Fibroblast of skin of right biceps (primary cell): ENCODE data around the gene FLT1.

Source experiments
- DNase-seq: peaks from one replicate; pipeline ENCODE4 v3.0.0-alpha.2; 2013

Gene FLT1, protein sequence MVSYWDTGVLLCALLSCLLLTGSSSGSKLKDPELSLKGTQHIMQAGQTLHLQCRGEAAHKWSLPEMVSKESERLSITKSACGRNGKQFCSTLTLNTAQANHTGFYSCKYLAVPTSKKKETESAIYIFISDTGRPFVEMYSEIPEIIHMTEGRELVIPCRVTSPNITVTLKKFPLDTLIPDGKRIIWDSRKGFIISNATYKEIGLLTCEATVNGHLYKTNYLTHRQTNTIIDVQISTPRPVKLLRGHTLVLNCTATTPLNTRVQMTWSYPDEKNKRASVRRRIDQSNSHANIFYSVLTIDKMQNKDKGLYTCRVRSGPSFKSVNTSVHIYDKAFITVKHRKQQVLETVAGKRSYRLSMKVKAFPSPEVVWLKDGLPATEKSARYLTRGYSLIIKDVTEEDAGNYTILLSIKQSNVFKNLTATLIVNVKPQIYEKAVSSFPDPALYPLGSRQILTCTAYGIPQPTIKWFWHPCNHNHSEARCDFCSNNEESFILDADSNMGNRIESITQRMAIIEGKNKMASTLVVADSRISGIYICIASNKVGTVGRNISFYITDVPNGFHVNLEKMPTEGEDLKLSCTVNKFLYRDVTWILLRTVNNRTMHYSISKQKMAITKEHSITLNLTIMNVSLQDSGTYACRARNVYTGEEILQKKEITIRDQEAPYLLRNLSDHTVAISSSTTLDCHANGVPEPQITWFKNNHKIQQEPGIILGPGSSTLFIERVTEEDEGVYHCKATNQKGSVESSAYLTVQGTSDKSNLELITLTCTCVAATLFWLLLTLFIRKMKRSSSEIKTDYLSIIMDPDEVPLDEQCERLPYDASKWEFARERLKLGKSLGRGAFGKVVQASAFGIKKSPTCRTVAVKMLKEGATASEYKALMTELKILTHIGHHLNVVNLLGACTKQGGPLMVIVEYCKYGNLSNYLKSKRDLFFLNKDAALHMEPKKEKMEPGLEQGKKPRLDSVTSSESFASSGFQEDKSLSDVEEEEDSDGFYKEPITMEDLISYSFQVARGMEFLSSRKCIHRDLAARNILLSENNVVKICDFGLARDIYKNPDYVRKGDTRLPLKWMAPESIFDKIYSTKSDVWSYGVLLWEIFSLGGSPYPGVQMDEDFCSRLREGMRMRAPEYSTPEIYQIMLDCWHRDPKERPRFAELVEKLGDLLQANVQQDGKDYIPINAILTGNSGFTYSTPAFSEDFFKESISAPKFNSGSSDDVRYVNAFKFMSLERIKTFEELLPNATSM (N-terminal part only)

DNA sequence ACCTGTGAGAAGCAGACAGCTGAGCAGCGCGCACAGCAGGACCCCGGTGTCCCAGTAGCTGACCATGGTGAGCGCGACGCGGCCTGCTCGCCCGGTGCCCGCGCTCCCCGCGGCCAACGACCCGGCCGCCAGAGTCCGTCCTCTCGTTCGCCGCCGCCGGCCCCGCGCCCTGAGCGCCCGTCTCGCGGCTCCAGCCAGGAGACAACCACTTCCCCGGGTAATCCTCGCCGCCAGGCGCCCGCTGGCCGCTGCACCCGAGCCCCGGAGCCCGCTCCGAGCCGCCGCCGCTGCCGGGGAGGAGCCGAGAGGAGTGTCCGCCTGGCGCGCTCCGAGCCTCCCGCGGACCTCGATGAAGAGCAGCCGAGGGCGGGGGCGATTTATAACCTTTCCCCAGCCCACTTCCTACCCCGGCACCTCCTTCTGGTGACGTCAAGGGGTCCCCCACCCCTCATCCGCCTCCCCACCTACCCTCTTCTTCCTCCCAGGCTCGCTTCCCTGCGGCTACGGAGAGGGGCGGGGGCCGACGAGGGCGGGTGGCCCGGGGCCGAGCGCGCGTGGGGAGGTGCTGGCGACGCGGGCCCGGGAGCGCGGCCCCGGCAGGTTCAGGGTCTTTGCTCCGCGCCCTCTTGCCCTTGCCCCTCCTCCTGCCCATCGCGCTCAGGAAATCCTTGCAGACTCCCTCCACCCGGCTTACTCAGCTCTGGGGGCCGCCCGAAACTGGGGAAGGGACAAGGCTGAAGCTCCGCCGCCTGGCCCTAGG is at the start of gene FLT1:
Gene FLT1, minus strand, starts transcription at position 351 of the 760 bp plus-strand sequence. Its CDS starts 285 bp downstream, at position 66.
- DNase-seq: peak; percentile 36

DNA sequence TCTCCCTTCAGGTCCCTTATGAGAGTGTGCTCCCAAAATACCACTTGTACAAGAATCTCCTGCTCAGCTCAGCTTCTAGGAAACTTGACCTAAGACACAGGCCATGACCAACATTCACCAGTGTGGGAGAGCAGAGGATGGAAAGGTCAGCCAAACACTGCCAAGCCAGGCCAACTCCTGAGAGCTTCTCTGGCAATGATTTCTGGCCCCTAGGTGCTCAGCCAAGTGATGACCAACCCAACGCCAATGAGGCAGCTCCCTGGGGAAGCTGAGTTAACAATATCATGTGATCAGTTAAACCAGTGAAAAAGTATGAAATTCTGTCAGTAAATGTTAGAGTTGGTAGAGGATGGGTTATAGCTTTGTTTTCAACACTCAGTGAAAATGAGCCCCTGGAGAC is 49.1 kb upstream of the FLT1 start:
- DNase-seq: no peak

DNA sequence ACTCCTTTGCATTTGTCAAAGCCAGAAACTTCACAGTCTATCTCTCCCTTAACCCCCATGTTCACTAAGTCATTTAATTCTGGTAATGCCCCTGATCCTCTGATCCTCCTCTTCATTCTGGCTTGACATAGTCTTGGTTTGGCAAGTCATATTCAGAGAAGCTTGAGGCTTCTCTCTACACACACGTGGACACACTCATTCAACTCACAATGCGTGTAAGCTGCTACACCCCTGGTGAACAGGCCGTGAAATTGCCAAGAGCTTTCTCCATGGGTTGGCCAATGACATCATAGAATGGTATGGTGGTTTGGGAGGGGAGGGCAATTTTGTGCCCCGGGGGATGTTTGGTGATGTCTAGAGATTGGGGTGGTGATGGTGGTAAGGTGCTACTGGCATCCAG is 47.9 kb upstream of the FLT1 start:
- no peak for DNase-seq

- no peak for DNase-seq
These were observed 47.0 kb upstream of the FLT1 start for GRCh38 chr13:28541966-28542365.

DNA sequence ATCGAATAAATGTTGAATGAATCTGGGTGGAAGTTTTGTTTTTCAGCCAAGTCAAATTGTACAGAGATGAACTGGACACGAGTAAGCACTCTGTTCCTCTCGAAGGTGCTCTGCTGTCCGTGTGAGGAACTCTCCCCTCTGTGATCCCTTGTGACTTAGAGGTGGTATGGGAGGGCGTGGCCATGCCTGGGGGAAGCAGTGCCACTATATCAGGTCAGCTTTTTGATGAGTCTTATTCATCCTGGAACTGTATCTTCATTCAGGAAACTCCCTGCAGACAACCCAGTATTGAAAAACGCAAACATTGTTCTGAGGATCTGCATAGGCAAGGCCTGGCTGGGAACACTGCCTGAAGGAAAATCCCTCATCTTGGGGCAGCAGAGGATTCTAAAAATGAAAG is 45.7 kb upstream of the FLT1 start:
- peak; percentile 28 for DNase-seq

DNA sequence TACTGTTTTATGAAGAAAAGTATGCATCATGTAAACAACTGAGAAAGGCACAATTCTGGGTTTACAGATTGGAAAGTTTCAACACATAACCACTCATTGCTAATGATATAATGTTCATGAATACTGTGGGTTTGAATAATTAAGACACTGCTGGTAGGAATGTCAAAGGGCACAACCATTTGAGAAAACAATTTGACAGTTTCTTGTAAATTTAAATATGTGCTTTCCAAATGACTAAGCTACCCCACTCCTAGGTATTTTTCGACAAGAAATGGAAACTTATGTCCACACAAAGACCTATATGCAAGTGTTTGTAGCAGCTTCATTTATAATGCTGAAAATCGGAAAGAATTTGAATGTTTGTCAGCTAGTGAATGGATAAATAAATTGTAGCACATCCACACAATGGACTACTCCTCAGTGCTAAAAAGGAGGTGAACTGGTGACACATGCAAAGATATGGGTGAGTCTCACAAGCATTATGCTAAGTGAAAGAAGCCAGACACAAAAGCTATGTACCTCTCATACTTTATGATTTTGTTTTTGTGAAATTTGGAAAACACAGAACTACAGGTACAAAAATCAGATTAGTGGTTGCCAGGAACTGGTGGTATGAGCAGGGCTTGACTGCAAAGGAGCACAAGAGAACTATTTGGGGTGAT is 44.8 kb upstream of the FLT1 start:
- no peak for DNase-seq

DNA sequence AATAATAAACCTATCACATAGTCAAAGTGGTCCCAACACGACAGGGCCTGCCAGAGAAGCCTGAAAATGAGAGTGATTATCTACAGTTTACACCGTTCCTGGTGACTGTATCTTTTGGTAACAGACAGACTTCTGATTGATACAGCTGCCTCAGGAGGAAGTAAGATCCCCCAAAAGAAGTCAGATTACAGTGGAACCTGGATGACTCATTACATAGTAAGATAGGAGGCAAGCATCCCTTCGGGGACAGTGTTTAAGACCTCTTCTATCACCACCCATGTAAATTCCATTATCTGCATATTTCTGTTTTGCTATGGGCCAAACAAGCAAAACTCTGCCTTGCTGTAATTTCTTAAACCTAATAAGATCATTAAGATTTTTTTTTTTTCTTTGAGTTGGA is 44.0 kb upstream of the FLT1 start:
- DNase-seq: no peak

GRCh38 chr13:28537171-28537570 is 42.2 kb upstream of the FLT1 start:
- no peak for DNase-seq

DNA sequence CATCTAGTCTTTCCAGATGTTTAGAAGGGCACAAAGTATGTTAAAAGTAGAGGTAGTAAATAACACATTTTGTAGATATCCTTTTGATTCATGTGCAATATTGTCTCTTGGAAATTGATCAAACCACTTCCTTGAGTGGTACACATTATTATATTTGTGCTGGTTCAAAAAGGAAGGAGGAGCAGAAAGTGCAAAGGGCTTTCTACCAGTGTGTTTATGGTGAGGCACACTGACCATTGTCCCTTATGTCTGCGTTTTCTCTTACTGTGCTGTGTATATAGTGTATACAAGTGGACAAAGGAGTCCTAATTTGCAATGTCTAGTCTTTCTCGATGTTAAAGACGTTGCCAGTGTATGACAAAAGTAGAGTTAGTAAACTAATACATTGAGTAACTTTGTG is 41.4 kb upstream of the FLT1 start:
- DNase-seq: no peak

DNA sequence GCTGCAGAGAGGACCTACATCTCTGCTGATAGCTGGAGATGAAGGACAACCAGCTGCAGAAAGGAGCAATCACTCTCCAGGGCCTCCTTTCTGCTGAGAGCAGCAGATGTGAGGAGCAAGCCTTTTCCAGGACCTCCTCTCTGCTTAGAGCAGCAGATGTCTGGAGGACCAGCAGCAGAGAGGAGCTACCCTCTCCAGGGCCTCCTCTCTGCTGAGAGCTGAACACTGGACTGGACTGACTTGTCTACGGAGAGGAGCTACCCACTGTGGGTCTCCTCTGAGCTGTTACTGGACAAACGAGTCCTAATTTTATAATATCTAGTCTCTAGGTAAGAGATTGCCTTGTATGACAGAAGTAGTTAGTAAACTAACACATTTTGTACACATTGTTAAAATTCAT is 40.8 kb upstream of the FLT1 start:
- no peak for DNase-seq

- DNase-seq: no peak
These were observed 39.9 kb upstream of the FLT1 start for GRCh38 chr13:28534801-28535200.

DNA sequence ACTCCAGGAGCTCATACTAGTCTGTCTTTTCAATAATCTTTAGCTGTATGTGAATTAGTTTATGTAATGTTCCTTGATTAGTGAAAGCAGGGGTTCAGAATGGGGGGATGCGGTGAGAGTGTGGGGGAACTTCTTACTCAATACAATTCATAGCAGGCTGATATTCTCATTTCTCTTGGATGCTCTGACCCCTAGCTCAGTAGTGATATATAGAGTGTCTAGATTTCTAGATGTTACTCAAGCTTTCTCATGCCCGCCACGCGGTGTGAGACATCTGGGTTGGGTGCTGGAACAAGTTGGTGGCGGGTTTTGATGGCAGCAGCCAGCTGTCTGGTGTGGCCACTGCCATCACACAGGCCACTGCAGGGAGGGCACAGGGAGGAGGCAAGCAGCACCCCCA is 39.3 kb upstream of the FLT1 start:
- no peak for DNase-seq

GRCh38 chr13:28533441-28534166 is 38.7 kb upstream of the FLT1 start:
- no peak for DNase-seq

- DNase-seq: no peak
These were observed 38.2 kb upstream of the FLT1 start for GRCh38 chr13:28533125-28533436.

- peak; percentile 25 for DNase-seq
These were observed 37.6 kb upstream of the FLT1 start for GRCh38 chr13:28532388-28533124.

- DNase-seq: no peak
These were observed 37.0 kb upstream of the FLT1 start for GRCh38 chr13:28531845-28532387.

DNA sequence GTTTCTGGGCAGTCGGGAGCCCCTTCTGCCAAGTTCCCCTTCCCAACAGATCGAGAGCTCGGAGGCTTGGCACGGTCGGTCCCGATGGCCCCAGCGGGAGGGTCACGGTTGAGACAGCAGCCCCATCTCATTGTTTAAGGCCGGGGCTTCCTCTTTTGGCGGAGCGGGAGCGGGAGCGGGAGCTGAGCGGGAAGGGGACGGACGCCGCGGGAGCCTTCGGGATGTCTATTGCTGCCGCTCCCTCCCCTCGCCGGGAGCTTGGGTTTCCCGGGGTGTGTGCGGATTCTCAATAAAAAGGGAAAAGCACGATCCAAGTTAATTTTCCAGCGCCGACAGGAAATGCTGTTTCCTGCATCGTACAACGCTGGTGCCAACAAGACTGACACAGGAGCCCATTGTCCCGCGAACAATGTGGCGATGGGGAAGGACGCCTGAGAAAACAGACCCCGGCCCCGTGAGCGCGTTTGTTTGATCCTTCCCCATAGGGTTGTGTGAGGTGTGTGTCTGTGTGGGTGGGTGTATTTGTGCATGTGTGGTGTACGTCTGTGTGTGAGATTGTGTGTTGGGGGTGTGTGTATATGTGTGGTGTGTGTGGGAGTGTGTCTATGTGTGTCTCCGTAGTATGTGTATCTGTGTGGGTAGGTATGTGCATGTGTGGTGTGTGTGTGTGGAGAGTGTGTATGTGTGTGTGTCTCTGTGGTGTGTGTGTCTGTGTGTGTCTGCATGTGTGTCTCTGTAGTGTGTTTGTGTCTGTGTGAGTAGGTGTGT is 36.3 kb upstream of the FLT1 start:
- DNase-seq: peak; percentile 60

GRCh38 chr13:28530729-28531076 is 35.8 kb upstream of the FLT1 start:
- peak; percentile 23 for DNase-seq

- no peak for DNase-seq
These were observed 34.9 kb upstream of the FLT1 start for GRCh38 chr13:28529836-28530235.

DNA sequence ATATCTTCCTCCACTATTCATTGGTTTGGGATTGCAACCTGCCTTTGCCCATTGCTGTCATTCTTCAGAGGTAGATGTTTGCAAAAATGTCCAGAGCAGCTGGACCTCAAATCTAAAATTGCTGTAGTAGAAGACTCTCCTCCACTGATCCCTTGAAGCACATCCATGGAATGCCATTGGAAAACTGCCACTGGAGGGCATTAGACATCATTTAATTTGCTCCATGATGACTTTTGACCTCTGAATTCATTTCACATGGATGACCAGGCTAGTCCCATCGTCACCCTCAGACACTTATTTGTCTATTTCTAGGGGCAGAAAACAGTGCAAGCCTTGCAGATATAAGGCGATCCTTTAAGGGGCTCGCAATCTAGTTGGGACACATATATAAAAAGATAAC is 33.9 kb upstream of the FLT1 start:
- DNase-seq: no peak
